ENCODE results near the gene CELF6. TPM values are rescaled to one million over a fixed set of nuclear protein-coding genes. Genes with fewer than 3 reads are reported as not detected.

The CELF6 gene
- total RNA-seq, 1 experiment from 2014 or later = 0.52 TPM

DNA sequence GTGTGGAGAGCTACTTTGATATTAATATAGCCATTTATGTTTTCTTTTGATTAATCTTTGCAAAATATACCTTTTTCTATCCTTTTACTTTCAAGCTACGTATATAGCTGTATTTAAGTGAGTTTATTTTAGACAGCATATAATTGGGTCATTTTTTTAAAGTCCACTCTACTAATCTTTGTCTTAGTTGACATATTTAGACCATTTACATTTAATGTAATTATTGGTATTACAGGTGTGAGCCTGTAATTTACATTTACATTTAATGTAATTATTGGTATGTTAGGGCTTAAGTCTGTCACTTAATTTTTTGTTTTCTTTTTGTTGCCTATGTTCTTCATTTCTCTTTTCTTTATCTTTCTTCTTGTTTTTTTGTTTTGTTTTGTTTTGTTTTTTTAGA lies 3.8 kb upstream of the CELF6 start:
- intact Hi-C loops (cut with micrococcal nuclease) = no loop called here
- Histone ChIP-seq H4K20me1 (ENCODE audit: insufficient read depth) (no peaks in the 10 kb centered on the region), H3K4me3 (replicated peaks in 1 of 2; ENCODE audit: low read depth in 1 of 2, low read length in 2 of 2) (no peak overlapping the region), H2AFZ (ENCODE audit: low read depth, low read length, poor library complexity, severe bottlenecking) (no peak overlapping the region), H3K9me3 (ENCODE audit: control insufficient read depth in 1 of 2, insufficient read depth in 1 of 2, low read depth in 1 of 2, low read length in 2 of 2) (peaks cover 0 to 8% of the 10 kb centered on the region in 2 experiments; a peak in 1 of 4 replicates), H3K36me3 (ENCODE audit: control insufficient read depth in 1 of 2, insufficient read depth in 2 of 2, low read length in 2 of 2) (no peaks in the 10 kb centered on the region), H3K27me3 (ENCODE audit: insufficient read depth, low read length) (no peaks in the 10 kb centered on the region), H3K79me2 (ENCODE audit: insufficient read depth, low read length) (no peaks in the 10 kb centered on the region), H3K9ac (ENCODE audit: low read length) (no peak overlapping the region), H3K9me2 (ENCODE audit: insufficient read depth) (no peaks in the 10 kb centered on the region), H3K4me1 (ENCODE audit: control insufficient read depth in 1 of 2, insufficient read depth in 2 of 2, low read length in 2 of 2) (no peaks in the 10 kb centered on the region), H3K27ac (ENCODE audit: low read depth, low read length) (no peak overlapping the region), H3K4me2 (ENCODE audit: low read length) (no peak overlapping the region)
- no peak for ATAC-seq
- ChIA-PET POLR2A (no interaction called here), RAD21 (ENCODE audit: low non-redundant PET in 1 of 2, low total read pairs in 2 of 2, uncharacterized antibody in 2 of 2, unreplicated experiment in 2 of 2) (no interaction called here), CTCF (no interaction called here)
- BruUV-seq (replicated peaks) = no TSS peak
- TF ChIP-seq RAD21 (IDR thresholded peaks at IDR 0.05; ENCODE audit: low read depth) (no peak), EZH2phosphoT487 (IDR thresholded peaks at IDR 0.05; ENCODE audit: borderline replicate concordance) (no peak)
- no peak for DNase-seq (ENCODE audit: low read depth, low spot score)

DNA sequence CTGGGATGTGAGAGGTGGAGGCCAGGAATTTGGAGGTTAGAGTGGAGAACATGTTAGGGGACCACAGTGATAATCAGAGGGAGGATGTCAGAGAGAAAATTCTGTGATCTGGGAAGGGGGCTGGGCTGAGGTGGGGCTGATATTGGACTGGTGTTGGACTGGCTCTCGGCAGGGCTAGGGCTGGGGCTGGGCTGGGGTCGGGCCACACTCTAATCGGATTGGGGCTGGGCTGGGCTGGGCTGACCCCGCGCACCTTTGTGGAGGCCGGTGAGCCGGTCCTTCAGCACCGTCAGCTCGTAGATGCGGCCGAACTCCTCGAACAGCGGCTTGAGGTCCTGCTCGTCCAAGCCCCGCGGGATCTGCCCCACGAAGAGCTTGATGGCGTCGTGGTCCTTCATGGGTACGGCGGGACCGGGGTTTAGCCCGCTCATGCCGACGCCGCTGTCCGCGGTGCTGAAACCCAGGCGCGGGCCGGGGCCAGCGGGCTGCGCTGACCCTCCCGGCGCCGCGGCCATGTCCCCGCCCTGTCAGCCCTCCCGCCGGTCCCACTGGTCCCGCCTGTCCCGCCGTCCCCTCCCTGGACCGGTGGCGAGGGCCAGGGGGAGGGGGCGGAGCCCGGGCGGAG lies 485 bp downstream of the CELF6 start:
- H3K9ac ChIP-seq (ENCODE audit: low read length) = no peak overlapping the region
- RAD21 ChIA-PET (ENCODE audit: low non-redundant PET in 1 of 2, low total read pairs in 2 of 2, uncharacterized antibody in 2 of 2, unreplicated experiment in 2 of 2) = no interaction called here
- no peak overlapping the region for H3K27ac ChIP-seq (ENCODE audit: low read depth, low read length)
- CTCF ChIA-PET = no interaction called here
- no peaks in the 10 kb centered on the region for H3K79me2 ChIP-seq (ENCODE audit: insufficient read depth, low read length)
- no peaks in the 10 kb centered on the region for H3K27me3 ChIP-seq (ENCODE audit: insufficient read depth, low read length)
- H3K4me2 ChIP-seq (ENCODE audit: low read length) = no peak overlapping the region
- no peaks in the 10 kb centered on the region for H3K36me3 ChIP-seq (ENCODE audit: control insufficient read depth in 1 of 2, insufficient read depth in 2 of 2, low read length in 2 of 2)
- POLR2A ChIA-PET = no interaction called here
- no peaks in the 10 kb centered on the region for H3K9me2 ChIP-seq (ENCODE audit: insufficient read depth)
- TF ChIP-seq EZH2 (IDR thresholded peaks at IDR 0.05) = no peak
- TF ChIP-seq, protein P1, sequence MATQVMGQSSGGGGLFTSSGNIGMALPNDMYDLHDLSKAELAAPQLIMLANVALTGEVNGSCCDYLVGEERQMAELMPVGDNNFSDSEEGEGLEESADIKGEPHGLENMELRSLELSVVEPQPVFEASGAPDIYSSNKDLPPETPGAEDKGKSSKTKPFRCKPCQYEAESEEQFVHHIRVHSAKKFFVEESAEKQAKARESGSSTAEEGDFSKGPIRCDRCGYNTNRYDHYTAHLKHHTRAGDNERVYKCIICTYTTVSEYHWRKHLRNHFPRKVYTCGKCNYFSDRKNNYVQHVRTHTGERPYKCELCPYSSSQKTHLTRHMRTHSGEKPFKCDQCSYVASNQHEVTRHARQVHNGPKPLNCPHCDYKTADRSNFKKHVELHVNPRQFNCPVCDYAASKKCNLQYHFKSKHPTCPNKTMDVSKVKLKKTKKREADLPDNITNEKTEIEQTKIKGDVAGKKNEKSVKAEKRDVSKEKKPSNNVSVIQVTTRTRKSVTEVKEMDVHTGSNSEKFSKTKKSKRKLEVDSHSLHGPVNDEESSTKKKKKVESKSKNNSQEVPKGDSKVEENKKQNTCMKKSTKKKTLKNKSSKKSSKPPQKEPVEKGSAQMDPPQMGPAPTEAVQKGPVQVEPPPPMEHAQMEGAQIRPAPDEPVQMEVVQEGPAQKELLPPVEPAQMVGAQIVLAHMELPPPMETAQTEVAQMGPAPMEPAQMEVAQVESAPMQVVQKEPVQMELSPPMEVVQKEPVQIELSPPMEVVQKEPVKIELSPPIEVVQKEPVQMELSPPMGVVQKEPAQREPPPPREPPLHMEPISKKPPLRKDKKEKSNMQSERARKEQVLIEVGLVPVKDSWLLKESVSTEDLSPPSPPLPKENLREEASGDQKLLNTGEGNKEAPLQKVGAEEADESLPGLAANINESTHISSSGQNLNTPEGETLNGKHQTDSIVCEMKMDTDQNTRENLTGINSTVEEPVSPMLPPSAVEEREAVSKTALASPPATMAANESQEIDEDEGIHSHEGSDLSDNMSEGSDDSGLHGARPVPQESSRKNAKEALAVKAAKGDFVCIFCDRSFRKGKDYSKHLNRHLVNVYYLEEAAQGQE (IDR thresholded peaks at IDR 0.05; ENCODE audit: low read depth) = peak; percentile 50
- TF ChIP-seq ZFX (IDR thresholded peaks at IDR 0.05) = no peak
- intact Hi-C loops (cut with micrococcal nuclease) = loop anchor here (10.0 kb wide), 1 partner anchor 265 kb away; no protein-coding TSS in a partner anchor
- BruUV-seq (replicated peaks) = no TSS peak
- H3K9me3 ChIP-seq (ENCODE audit: control insufficient read depth in 1 of 2, insufficient read depth in 1 of 2, low read depth in 1 of 2, low read length in 2 of 2) = peaks cover 0 to 7% of the 10 kb centered on the region in 2 experiments; a peak in 1 of 4 replicates
- peak; percentile 22; the same call in 1 of the 2 replicates for ATAC-seq
- no peaks in the 10 kb centered on the region for H3K4me1 ChIP-seq (ENCODE audit: control insufficient read depth in 1 of 2, insufficient read depth in 2 of 2, low read length in 2 of 2)
- no peak for DNase-seq (ENCODE audit: low read depth, low spot score)
- no peak overlapping the region for H3K4me3 ChIP-seq (replicated peaks in 1 of 2; ENCODE audit: low read depth in 1 of 2, low read length in 2 of 2)
- no peak overlapping the region for H2AFZ ChIP-seq (ENCODE audit: low read depth, low read length, poor library complexity, severe bottlenecking)
- no peaks in the 10 kb centered on the region for H4K20me1 ChIP-seq (ENCODE audit: insufficient read depth)

Data from HCT116 (cell line).